Measurements from ENCODE around the gene SDCCAG8.

Gene SDCCAG8

GRCh38 chr1:243525085-243525487 is 269.2 kb downstream of the SDCCAG8 start:
- Mint-ChIP-seq H3K4me1 (peaks cover 14% of the 10 kb centered on the region), H3K36me3 (ENCODE audit: low read depth) (peaks cover 17% of the 10 kb centered on the region), H3K27ac (peak overlapping the region; percentile 66)

GRCh38 chr1:243526180-243526579 is 270.3 kb downstream of the SDCCAG8 start:
- no peak for DNase-seq
- H3K27me3 Mint-ChIP-seq (ENCODE audit: low read depth, poor library complexity), result peaks cover 5% of the 10 kb centered on the region
- peak overlapping the region; percentile 73 for H3K27ac Mint-ChIP-seq
- peaks cover 22% of the 10 kb centered on the region for H3K36me3 Mint-ChIP-seq (ENCODE audit: low read depth)
- H3K4me3 Mint-ChIP-seq, result no peak overlapping the region
- peaks cover 5% of the 10 kb centered on the region for H3K9me3 Mint-ChIP-seq
- peaks cover 14% of the 10 kb centered on the region for H3K4me1 Mint-ChIP-seq
- TF ChIP-seq CTCF (IDR thresholded peaks at IDR 0.05), result no peak

More at GRCh38 chr1:243525085-243525487, 269.2 kb downstream of the SDCCAG8 start:
- DNase-seq, result no peak
- no peak for TF ChIP-seq CTCF (IDR thresholded peaks at IDR 0.05)
- Mint-ChIP-seq H3K27me3 (ENCODE audit: low read depth, poor library complexity) (peaks cover 5% of the 10 kb centered on the region), H3K4me3 (no peak overlapping the region), H3K9me3 (peaks cover 5% of the 10 kb centered on the region)

GRCh38 chr1:243528459-243529121 is 272.7 kb downstream of the SDCCAG8 start:
- peaks cover 22% of the 10 kb centered on the region for H3K36me3 Mint-ChIP-seq (ENCODE audit: low read depth)
- DNase-seq, result no peak
- peaks cover 5% of the 10 kb centered on the region for H3K27me3 Mint-ChIP-seq (ENCODE audit: low read depth, poor library complexity)
- no peak overlapping the region for H3K27ac Mint-ChIP-seq
- peaks cover 14% of the 10 kb centered on the region for H3K4me1 Mint-ChIP-seq
- TF ChIP-seq CTCF (IDR thresholded peaks at IDR 0.05), result no peak
- peaks cover 5% of the 10 kb centered on the region for H3K9me3 Mint-ChIP-seq
- no peak overlapping the region for H3K4me3 Mint-ChIP-seq

- no peak for DNase-seq
- TF ChIP-seq CTCF (IDR thresholded peaks at IDR 0.05), result no peak
- Mint-ChIP-seq H3K9me3 (peaks cover 5% of the 10 kb centered on the region), H3K27ac (no peak overlapping the region), H3K27me3 (ENCODE audit: low read depth, poor library complexity) (peaks cover 5% of the 10 kb centered on the region), H3K4me1 (peaks cover 12% of the 10 kb centered on the region), H3K4me3 (no peak overlapping the region), H3K36me3 (ENCODE audit: low read depth) (peaks cover 26% of the 10 kb centered on the region)
These were observed 273.7 kb downstream of the SDCCAG8 start for GRCh38 chr1:243529512-243529911.

- peaks cover 15% of the 10 kb centered on the region for H3K4me1 Mint-ChIP-seq
- H3K27me3 Mint-ChIP-seq (ENCODE audit: low read depth, poor library complexity), result no peaks in the 10 kb centered on the region
- no peak overlapping the region for H3K27ac Mint-ChIP-seq
- TF ChIP-seq CTCF (IDR thresholded peaks at IDR 0.05), result no peak
- no peak for DNase-seq
- H3K36me3 Mint-ChIP-seq (ENCODE audit: low read depth), result peaks cover 10% of the 10 kb centered on the region
- no peaks in the 10 kb centered on the region for H3K9me3 Mint-ChIP-seq
- H3K4me3 Mint-ChIP-seq, result no peak overlapping the region
These were observed 279.2 kb downstream of the SDCCAG8 start for GRCh38 chr1:243535014-243535413.

- peaks cover 5% of the 10 kb centered on the region for H3K27me3 Mint-ChIP-seq (ENCODE audit: low read depth, poor library complexity)
- DNase-seq, result no peak
- H3K4me1 Mint-ChIP-seq, result peaks cover 15% of the 10 kb centered on the region
- H3K4me3 Mint-ChIP-seq, result no peak overlapping the region
- H3K9me3 Mint-ChIP-seq, result no peaks in the 10 kb centered on the region
- H3K36me3 Mint-ChIP-seq (ENCODE audit: low read depth), result peaks cover 14% of the 10 kb centered on the region
- H3K27ac Mint-ChIP-seq, result no peak overlapping the region
- TF ChIP-seq CTCF (IDR thresholded peaks at IDR 0.05), result no peak
These were observed 283.8 kb downstream of the SDCCAG8 start for GRCh38 chr1:243539636-243540035.
